Smooth muscle cell (in vitro differentiated cells): ENCODE measurements around the gene PCDHA5. TPM values are rescaled to one million over a fixed set of nuclear protein-coding genes. Genes with fewer than 3 reads are reported as not detected.
A peak's percentile ranks its signal among the peaks of the same experiment; 100 is the strongest.
"Not testable (repeated sequence)": the region's sequence is repeated elsewhere in the genome, so short reads cannot be mapped to it uniquely, and the experiment has no call there.

Experiments used
- DNase-seq: peaks from one replicate; lab custom pipeline; 2025; ENCODE audit not compliant: unreplicated experiment; lab: John Stamatoyannopoulos, UW
- H2AFZ ChIP-seq: fragments of 200-600 bp; sonication (generic); 2 replicates; pipeline ENCODE4 v1.6.0; 2016; ENCODE audit warnings: antibody characterized with exemption, low read depth, mild to moderate bottlenecking
- H3F3A ChIP-seq: fragments of 200-600 bp; sonication (generic); 2 replicates; pipeline ENCODE4 v1.6.0; 2017; ENCODE audit warnings: antibody characterized with exemption, low read depth
- H3K27ac ChIP-seq: fragments of 200-600 bp; sonication (generic); 2 replicates; pipeline ENCODE4 v1.5.1; 2016; ENCODE audit warnings: low read depth, mild to moderate bottlenecking
- H3K27me3 ChIP-seq: fragments of 200-600 bp; sonication (generic); 2 replicates; pipeline ENCODE4 v1.6.1; 2016; ENCODE audit warnings: low read depth, mild to moderate bottlenecking
- H3K36me3 ChIP-seq: fragments of 200-600 bp; sonication (generic); 2 replicates; pipeline ENCODE4 v1.5.1; 2016; ENCODE audit warnings: low read depth
- H3K4me1 ChIP-seq: fragments of 200-600 bp; sonication (generic); 2 replicates; pipeline ENCODE4 v1.5.1; 2016; ENCODE audit warnings: low read depth
- H3K4me2 ChIP-seq: fragments of 200-600 bp; sonication (generic); 2 replicates; pipeline ENCODE4 v1.6.0; 2016; ENCODE audit warnings: mild to moderate bottlenecking
- H3K4me3 ChIP-seq: fragments of 200-600 bp; sonication (generic); 2 replicates; pipeline ENCODE4 v1.5.1; 2016; ENCODE audit warnings: mild to moderate bottlenecking
- H3K79me2 ChIP-seq: fragments of 200-600 bp; sonication (generic); 2 replicates; pipeline ENCODE4 v1.6.0; 2016; ENCODE audit warnings: low read depth, mild to moderate bottlenecking
- H3K9ac ChIP-seq: fragments of 200-600 bp; sonication (generic); 2 replicates; pipeline ENCODE4 v1.6.0; 2016; ENCODE audit warnings: low read depth
- H3K9me3 ChIP-seq: fragments of 200-600 bp; sonication (generic); replicated peaks from 2 replicates; pipeline ENCODE4 v1.5.1; 2016; ENCODE audit warnings: low read depth
- H4K20me1 ChIP-seq: fragments of 200-600 bp; sonication (generic); 2 replicates; pipeline ENCODE4 v1.6.0; 2016; ENCODE audit warnings: low read depth
- WGBS: methylation state at CpG from one replicate; pipeline ENCODE4 v1.1.7; 2016; ENCODE audit warnings: low lambda C conversion rate; 5-methylcytosine and 5-hydroxymethylcytosine counted together
- polyA plus RNA-seq: library from polyadenylated mRNA; unstranded; fragments of >200 nt; fragmentation: Nextera tagmentation; extraction: Ambion mirVana; gene quantifications from 2 replicates; pipeline ENCODE4 v1.2.1, GENCODE V29; 2016
- total RNA-seq: library from RNA; depleted of rRNA; stranded (reverse); fragments of >200 nt; gene quantifications from 2 replicates; pipeline ENCODE4 v1.2.3, GENCODE V29; 2014
- TF ChIP-seq, protein P1 (sequence below): fragments of 200-600 bp; sonication (generic); IDR thresholded peaks from 2 replicates; pipeline ENCODE4 v1.5.1; 2017; ENCODE audit warnings: borderline replicate concordance, mild to moderate bottlenecking, antibody characterized with exemption; ENCODE audit not compliant: insufficient read depth, poor library complexity, severe bottlenecking

The PCDHA5 gene
- total and polyA plus RNA-seq, 2 experiments from 2014 or later: 0.05 to 0.31 TPM

DNA sequence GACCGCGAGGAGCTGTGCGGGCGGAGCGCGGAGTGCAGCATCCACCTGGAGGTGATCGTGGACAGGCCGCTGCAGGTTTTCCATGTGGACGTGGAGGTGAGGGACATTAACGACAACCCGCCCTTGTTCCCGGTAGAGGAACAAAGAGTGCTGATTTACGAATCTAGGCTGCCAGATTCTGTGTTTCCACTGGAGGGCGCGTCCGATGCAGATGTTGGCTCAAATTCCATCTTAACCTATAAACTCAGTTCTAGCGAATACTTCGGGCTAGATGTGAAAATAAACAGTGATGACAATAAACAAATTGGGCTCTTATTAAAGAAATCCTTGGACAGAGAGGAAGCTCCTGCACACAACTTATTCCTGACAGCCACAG is 6.9 kb downstream of the PCDHA5 start:
- Histone ChIP-seq H3K27me3 (no peaks in the 10 kb centered on the region), H3K9me3 (no peaks in the 10 kb centered on the region), H3K4me3 (no peak overlapping the region), H3K4me1 (no peaks in the 10 kb centered on the region), H3F3A (no peaks in the 10 kb centered on the region), H2AFZ (no peak overlapping the region), H3K36me3 (no peaks in the 10 kb centered on the region), H3K79me2 (no peaks in the 10 kb centered on the region), H3K27ac (no peak overlapping the region), H3K9ac (no peak overlapping the region), H3K4me2 (no peak overlapping the region), H4K20me1 (no peaks in the 10 kb centered on the region)
- no peak for DNase-seq
- WGBS: 94% methylated on average over 18 of the region's 18 CpGs
- TF ChIP-seq, protein P1, sequence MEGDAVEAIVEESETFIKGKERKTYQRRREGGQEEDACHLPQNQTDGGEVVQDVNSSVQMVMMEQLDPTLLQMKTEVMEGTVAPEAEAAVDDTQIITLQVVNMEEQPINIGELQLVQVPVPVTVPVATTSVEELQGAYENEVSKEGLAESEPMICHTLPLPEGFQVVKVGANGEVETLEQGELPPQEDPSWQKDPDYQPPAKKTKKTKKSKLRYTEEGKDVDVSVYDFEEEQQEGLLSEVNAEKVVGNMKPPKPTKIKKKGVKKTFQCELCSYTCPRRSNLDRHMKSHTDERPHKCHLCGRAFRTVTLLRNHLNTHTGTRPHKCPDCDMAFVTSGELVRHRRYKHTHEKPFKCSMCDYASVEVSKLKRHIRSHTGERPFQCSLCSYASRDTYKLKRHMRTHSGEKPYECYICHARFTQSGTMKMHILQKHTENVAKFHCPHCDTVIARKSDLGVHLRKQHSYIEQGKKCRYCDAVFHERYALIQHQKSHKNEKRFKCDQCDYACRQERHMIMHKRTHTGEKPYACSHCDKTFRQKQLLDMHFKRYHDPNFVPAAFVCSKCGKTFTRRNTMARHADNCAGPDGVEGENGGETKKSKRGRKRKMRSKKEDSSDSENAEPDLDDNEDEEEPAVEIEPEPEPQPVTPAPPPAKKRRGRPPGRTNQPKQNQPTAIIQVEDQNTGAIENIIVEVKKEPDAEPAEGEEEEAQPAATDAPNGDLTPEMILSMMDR: no peak

DNA sequence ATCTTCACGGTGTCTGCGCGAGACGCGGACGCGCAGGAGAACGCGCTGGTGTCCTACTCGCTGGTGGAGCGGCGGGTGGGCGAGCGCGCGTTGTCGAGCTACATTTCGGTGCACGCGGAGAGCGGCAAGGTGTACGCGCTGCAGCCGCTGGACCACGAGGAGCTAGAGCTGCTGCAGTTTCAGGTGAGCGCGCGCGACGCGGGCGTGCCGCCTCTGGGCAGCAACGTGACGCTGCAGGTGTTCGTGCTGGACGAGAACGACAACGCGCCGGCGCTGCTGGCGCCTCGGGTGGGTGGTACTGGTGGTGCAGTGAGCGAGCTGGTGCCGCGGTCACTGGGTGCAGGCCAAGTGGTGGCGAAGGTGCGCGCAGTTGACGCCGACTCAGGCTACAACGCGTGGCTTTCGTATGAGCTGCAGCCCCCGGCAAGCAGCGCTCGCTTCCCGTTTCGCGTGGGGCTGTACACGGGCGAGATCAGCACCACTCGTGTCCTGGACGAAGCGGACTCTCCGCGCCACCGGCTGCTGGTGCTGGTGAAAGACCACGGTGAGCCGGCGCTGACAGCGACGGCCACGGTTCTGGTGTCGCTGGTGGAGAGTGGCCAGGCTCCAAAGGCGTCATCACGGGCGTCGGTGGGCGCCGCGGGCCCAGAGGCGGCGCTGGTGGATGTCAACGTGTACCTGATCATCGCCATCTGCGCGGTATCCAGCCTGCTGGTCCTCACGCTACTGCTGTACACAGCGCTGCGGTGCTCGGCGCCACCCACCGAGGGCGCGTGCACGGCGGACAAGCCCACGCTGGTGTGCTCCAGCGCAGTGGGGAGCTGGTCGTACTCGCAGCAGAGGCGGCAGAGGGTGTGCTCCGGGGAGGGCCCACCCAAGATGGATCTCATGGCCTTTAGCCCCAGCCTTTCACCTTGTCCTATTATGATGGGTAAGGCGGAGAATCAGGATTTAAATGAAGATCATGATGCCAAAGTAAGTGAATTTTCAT is 8.4 kb downstream of the PCDHA5 start:
- H3K27me3 ChIP-seq: not testable (repeated sequence)

GRCh38 chr5:140833993-140834392 is 12.6 kb downstream of the PCDHA5 start, which contains the start of gene PCDHA7:
Gene PCDHA7 (plus strand): TSS chr5:140834269. CDS start chr5:140834384, 115 bp downstream.
- Histone ChIP-seq H3K4me3 (peak within 1 kb of the TSS; percentile 15), H3F3A (no peaks in the 10 kb centered on the region), H3K79me2 (no peaks in the 10 kb centered on the region), H3K27ac (no peak within 1 kb of the TSS), H4K20me1 (no peaks in the 10 kb centered on the region), H2AFZ (no peak within 1 kb of the TSS), H3K4me1 (no peaks in the 10 kb centered on the region), H3K36me3 (no peaks in the 10 kb centered on the region), H3K9ac (no peak within 1 kb of the TSS), H3K9me3 (no peaks in the 10 kb centered on the region), H3K4me2 (no peak within 1 kb of the TSS), H3K27me3 (no peaks in the 10 kb centered on the region)
- no peak for DNase-seq
- TF ChIP-seq, protein P1: no peak
- WGBS: 88% methylated on average over 8 of the region's 8 CpGs

More for the DNA sequence above, 8.4 kb downstream of the PCDHA5 start:
- H3K4me3 ChIP-seq, H3K79me2 ChIP-seq, H3K4me2 ChIP-seq, DNase-seq, H4K20me1 ChIP-seq, H3K9me3 ChIP-seq, H3K4me1 ChIP-seq, H3K27ac ChIP-seq, H3K9ac ChIP-seq, H3F3A ChIP-seq, H2AFZ ChIP-seq, H3K36me3 ChIP-seq: not testable (repeated sequence)
- 99% methylated on average over 100 of the region's 106 CpGs for WGBS

GRCh38 chr5:140834439-140835008 is 13.1 kb downstream of the PCDHA5 start:
- WGBS: 80% methylated on average over 29 of the region's 38 CpGs
- not testable (repeated sequence) for DNase-seq, H3F3A ChIP-seq, H3K4me1 ChIP-seq, H3K4me2 ChIP-seq, H3K9ac ChIP-seq, H3K36me3 ChIP-seq, H3K27ac ChIP-seq, H4K20me1 ChIP-seq, H2AFZ ChIP-seq, H3K9me3 ChIP-seq, H3K27me3 ChIP-seq, H3K79me2 ChIP-seq
- peak overlapping the region; percentile 15 for H3K4me3 ChIP-seq
